Spleen (tissue), 7 donors: ENCODE data around the gene TEX48.
A peak's percentile ranks its signal among the peaks of the same experiment; 100 is the strongest.

ENCODE experiments used
- POLR2A ChIP-seq, 3 donors: fragments of 450-650 bp; IDR thresholded peaks; one replicate each; pipeline ENCODE4 v1.5.1; 2017; ENCODE audit warnings: antibody characterized with exemption in 3 of 3, mild to moderate bottlenecking in 1 of 3
- TF ChIP-seq, protein P1 (sequence below), 11 experiments: fragments of 200-600 bp in 7 of 11; fragments of 450-650 bp in 4 of 11; sonication (generic) in 4 of 11; IDR thresholded peaks in 8 of 11; conservative IDR thresholded peaks in 3 of 11; 1 replicate in 7 of 11; 2 replicates in 4 of 11; pipeline versions ENCODE4 v1.4.0 to v1.8.0; 2016 to 2021; ENCODE audit warnings: antibody characterized with exemption in 11 of 11, inconsistent platforms in 4 of 11, mild to moderate bottlenecking in 1 of 11
- donor health status: DM: no; HTN: no; CAD: no; lungs with moderate emphysema.
- donor health status: DM: no; HTN: no; CAD: no.
- donor health status: DM: no; HTN: no; CAD: no.

DNA sequence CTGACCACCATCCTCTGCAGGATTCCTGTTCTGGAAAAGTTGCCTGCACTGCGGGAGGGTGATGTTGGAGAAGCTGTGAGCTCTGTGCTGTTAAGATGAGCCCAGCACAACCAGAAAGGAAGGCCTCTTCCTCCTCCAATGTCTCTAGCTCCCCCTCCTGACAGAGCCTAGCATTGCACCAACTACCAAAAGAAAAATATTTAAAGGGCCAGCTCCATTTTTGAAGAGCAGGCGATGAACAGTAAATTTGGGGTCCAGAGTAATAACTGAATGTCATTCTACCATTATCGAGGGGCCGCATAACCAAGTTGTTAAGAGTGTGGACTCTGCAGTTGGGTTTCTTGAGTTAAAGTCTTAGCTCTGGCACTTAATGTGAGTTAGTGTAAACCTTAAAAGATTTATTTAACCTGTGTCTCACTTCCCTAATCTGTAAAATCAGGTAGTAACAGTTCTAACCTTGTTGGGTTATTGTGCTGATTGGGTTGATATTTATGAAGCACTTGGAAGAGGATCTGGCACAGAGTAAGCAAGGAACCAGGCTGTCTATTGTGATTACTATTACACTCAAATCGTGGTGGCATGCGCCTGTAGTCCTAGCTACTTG lies 28.3 kb downstream of the TEX48 start:
- TF ChIP-seq, protein P1, sequence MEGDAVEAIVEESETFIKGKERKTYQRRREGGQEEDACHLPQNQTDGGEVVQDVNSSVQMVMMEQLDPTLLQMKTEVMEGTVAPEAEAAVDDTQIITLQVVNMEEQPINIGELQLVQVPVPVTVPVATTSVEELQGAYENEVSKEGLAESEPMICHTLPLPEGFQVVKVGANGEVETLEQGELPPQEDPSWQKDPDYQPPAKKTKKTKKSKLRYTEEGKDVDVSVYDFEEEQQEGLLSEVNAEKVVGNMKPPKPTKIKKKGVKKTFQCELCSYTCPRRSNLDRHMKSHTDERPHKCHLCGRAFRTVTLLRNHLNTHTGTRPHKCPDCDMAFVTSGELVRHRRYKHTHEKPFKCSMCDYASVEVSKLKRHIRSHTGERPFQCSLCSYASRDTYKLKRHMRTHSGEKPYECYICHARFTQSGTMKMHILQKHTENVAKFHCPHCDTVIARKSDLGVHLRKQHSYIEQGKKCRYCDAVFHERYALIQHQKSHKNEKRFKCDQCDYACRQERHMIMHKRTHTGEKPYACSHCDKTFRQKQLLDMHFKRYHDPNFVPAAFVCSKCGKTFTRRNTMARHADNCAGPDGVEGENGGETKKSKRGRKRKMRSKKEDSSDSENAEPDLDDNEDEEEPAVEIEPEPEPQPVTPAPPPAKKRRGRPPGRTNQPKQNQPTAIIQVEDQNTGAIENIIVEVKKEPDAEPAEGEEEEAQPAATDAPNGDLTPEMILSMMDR (IDR thresholded peaks at IDR 0.05 in 8 of 11, conservative IDR thresholded peaks at IDR 0.05 in 3 of 11), result peak; percentile 69 to 93 (median 88)
- TF ChIP-seq POLR2A (IDR thresholded peaks at IDR 0.05), result no peak
